Tibial nerve (tissue), 4 donors: Measurements from ENCODE around the gene CD300LF. TPM values are rescaled to one million over a fixed set of nuclear protein-coding genes. Genes with fewer than 3 reads are reported as not detected.

Experiments used
- DNase-seq, 2 donors: peaks; one replicate each; pipeline ENCODE4 v3.0.0-alpha.2; 2019; ENCODE audit warnings: low spot score in 2 of 2
- H3K27ac ChIP-seq, 4 donors: fragments of 200-600 bp; sonication (generic) in 3 of 4; one replicate each; pipeline ENCODE4 v1.5.1; 2017 to 2019; ENCODE audit warnings: mild to moderate bottlenecking in 1 of 4
- H3K27me3 ChIP-seq, 2 donors: fragments of 200-600 bp; sonication (generic) in 1 of 2; one replicate each; pipeline versions ENCODE4 v1.5.1 to v1.6.0; 2017 to 2019
- H3K36me3 ChIP-seq, 3 donors: fragments of 200-600 bp; sonication (generic); one replicate each; pipeline ENCODE4 v1.5.1; 2018 to 2019
- H3K4me1 ChIP-seq, 4 donors: fragments of 200-600 bp; sonication (generic) in 3 of 4; one replicate each; pipeline ENCODE4 v1.5.1; 2017 to 2019
- H3K4me3 ChIP-seq, 4 donors: fragments of 200-600 bp; sonication (generic) in 3 of 4; one replicate each; pipeline ENCODE4 v1.5.1; 2017 to 2019; ENCODE audit warnings: mild to moderate bottlenecking in 1 of 4, moderate library complexity in 1 of 4
- H3K9me3 ChIP-seq, 4 donors: fragments of 200-600 bp; sonication (generic) in 3 of 4; one replicate each; pipeline ENCODE4 v1.5.1; 2017 to 2019
- EP300 ChIP-seq, 2 donors: sonication (generic); formaldehyde crosslinking; IDR thresholded peaks; one replicate each; pipeline ENCODE4 v1.6.1; 2017; ENCODE audit warnings: antibody characterized with exemption in 2 of 2, mild to moderate bottlenecking in 1 of 2
- POLR2A ChIP-seq, 2 donors: fragments of 450-650 bp; IDR thresholded peaks; one replicate each; pipeline ENCODE4 v1.6.1; 2017; ENCODE audit warnings: antibody characterized with exemption in 2 of 2, mild to moderate bottlenecking in 2 of 2, moderate library complexity in 2 of 2
- WGBS, 2 donors: methylation state at CpG; one replicate each; pipeline ENCODE4 v1.1.5; 2018; 5-methylcytosine and 5-hydroxymethylcytosine counted together
- total RNA-seq, 4 donors: library from RNA; depleted of rRNA; stranded (reverse); fragments of >200 nt; gene quantifications; one replicate each; pipeline ENCODE4 v1.1.0, GENCODE V29; 2016
- TF ChIP-seq, protein P1 (sequence below), 5 experiments: fragments of 200-600 bp in 3 of 5; fragments of 450-650 bp in 2 of 5; sonication (generic) in 3 of 5; IDR thresholded peaks; one replicate each; pipeline ENCODE4 v1.5.1; 2016 to 2019; ENCODE audit warnings: antibody characterized with exemption in 5 of 5, mild to moderate bottlenecking in 3 of 5, moderate library complexity in 2 of 5

CD300LF gene
- total RNA-seq, 4 donors from 2014 or later = 2.1 TPM; not detected in 3

DNA sequence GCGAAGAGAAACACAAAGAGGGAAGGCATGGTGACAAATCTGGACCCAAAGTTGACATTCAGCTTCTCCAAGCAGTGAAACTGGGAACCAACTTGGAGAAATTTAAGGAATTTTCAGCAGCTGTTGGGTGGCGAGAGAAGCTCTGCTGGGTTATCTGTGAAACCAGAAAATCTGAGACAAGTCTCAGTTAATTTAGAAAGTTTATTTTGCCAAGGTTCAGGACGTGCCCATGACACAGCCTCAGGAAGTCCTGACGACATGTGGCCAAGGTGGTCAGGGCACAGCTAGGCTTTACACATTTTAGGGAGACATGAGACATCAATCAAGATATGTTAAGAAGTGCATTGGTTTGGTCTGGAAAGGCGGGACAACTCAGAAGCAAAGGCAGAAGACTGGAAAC lies 11.2 kb upstream of the CD300LF start:
- peaks cover 0 to 6% of the 10 kb centered on the region in 2 donors for H3K27me3 ChIP-seq
- no peaks in the 10 kb centered on the region for H3K4me1 ChIP-seq
- H3K4me3 ChIP-seq = no peak overlapping the region
- DNase-seq = no peak
- peaks cover 0 to 8% (median 0%) of the 10 kb centered on the region in 4 donors for H3K9me3 ChIP-seq
- 73 to 80% methylated on average over 5 of the region's 5 CpGs for WGBS, 2 donors
- TF ChIP-seq, protein P1, sequence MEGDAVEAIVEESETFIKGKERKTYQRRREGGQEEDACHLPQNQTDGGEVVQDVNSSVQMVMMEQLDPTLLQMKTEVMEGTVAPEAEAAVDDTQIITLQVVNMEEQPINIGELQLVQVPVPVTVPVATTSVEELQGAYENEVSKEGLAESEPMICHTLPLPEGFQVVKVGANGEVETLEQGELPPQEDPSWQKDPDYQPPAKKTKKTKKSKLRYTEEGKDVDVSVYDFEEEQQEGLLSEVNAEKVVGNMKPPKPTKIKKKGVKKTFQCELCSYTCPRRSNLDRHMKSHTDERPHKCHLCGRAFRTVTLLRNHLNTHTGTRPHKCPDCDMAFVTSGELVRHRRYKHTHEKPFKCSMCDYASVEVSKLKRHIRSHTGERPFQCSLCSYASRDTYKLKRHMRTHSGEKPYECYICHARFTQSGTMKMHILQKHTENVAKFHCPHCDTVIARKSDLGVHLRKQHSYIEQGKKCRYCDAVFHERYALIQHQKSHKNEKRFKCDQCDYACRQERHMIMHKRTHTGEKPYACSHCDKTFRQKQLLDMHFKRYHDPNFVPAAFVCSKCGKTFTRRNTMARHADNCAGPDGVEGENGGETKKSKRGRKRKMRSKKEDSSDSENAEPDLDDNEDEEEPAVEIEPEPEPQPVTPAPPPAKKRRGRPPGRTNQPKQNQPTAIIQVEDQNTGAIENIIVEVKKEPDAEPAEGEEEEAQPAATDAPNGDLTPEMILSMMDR (IDR thresholded peaks at IDR 0.05) = no peak
- TF ChIP-seq POLR2A (IDR thresholded peaks at IDR 0.05) (no peak), EP300 (IDR thresholded peaks at IDR 0.05) (no peak)
- H3K36me3 ChIP-seq = no peaks in the 10 kb centered on the region
- H3K27ac ChIP-seq = no peak overlapping the region

DNA sequence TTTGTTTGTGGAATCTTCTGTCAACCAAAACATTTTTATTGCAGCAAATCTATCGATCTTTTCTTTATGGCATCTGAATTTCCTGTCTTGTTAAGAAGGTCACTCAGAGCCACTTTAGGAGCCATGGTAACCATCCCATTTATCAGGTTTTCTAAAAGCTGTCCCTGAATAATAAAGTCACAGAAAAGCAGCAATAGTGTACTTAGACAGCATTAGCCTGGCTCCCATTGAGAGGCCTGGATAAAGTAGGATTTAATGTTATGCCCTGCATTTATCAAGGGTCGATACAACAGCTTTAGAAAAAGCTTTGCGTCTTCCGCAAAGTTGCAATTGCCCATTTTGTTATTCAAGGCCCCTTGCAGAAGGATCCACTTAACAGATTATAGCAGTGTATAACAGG lies 10.1 kb upstream of the CD300LF start:
- Histone ChIP-seq H3K9me3 (peaks cover 0 to 8% (median 0%) of the 10 kb centered on the region in 4 donors), H3K36me3 (no peaks in the 10 kb centered on the region)

DNA sequence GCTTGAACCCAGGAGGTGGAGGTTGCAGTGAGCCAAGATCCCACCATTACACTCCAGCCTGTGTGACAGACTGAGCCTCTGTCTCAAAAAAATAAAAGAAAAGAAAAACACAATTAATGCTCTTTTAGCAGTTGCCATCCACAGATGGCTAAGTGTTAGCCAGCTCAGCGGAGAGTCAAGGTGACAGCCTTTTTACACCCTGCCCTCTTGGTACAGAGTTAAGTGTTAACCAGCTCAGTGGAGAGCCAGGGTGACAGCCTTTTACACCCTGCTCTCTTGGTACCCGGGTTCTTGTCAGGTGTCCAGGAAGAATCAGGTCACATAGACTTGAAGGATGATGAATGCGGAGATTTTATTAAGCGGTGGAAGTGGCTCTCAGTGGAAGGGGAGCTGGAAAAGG lies 7.8 kb upstream of the CD300LF start:
- 94 to 96% methylated on average over 4 of the region's 4 CpGs for WGBS, 2 donors
- Histone ChIP-seq H3K27ac (no peak overlapping the region), H3K36me3 (no peaks in the 10 kb centered on the region), H3K9me3 (peaks cover 0 to 8% (median 0%) of the 10 kb centered on the region in 4 donors), H3K27me3 (peaks cover 0 to 6% of the 10 kb centered on the region in 2 donors), H3K4me3 (no peak overlapping the region), H3K4me1 (no peaks in the 10 kb centered on the region)
- DNase-seq = no peak
- TF ChIP-seq POLR2A (IDR thresholded peaks at IDR 0.05) = no peak

More for the DNA sequence above, 10.1 kb upstream of the CD300LF start:
- WGBS, 2 donors = 82 to 87% methylated on average over 4 of the region's 4 CpGs
- H3K4me1 ChIP-seq = no peaks in the 10 kb centered on the region
- H3K4me3 ChIP-seq = no peak overlapping the region
- peaks cover 0 to 6% of the 10 kb centered on the region in 2 donors for H3K27me3 ChIP-seq
- H3K27ac ChIP-seq = no peak overlapping the region
- TF ChIP-seq EP300 (IDR thresholded peaks at IDR 0.05) (no peak), POLR2A (IDR thresholded peaks at IDR 0.05) (no peak)
- TF ChIP-seq, protein P1 (IDR thresholded peaks at IDR 0.05) = no peak
- no peak for DNase-seq

DNA sequence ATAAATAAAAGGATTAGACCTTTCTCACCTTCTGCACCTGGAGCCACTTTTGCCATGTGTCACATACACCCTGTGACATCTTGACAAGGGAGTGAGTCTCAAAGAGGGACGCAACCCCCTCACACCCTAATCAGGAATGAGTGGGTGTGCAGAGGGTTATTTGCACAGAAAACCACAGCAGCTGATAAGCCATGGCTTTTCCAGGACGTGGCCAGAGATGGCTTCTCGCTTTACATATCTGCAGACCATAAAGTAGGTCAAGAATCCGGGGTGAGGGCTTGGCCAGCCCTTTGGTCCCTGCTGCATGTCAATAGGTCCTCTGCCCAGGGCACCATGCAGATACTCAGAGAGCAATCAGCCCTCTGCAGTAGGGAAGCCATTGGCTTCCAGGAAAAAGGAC lies 2.4 kb upstream of the CD300LF start:
- no peak for TF ChIP-seq EP300 (IDR thresholded peaks at IDR 0.05)
- no peak for TF ChIP-seq POLR2A (IDR thresholded peaks at IDR 0.05)
- TF ChIP-seq, protein P1 (IDR thresholded peaks at IDR 0.05) = no peak
- Histone ChIP-seq H3K4me1 (no peaks in the 10 kb centered on the region), H3K27me3 (no peaks in the 10 kb centered on the region), H3K9me3 (no peaks in the 10 kb centered on the region), H3K36me3 (no peaks in the 10 kb centered on the region), H3K27ac (no peak overlapping the region), H3K4me3 (no peak overlapping the region)
- WGBS, 2 donors = 40 to 45% methylated on average over 4 of the region's 4 CpGs
- no peak for DNase-seq

DNA sequence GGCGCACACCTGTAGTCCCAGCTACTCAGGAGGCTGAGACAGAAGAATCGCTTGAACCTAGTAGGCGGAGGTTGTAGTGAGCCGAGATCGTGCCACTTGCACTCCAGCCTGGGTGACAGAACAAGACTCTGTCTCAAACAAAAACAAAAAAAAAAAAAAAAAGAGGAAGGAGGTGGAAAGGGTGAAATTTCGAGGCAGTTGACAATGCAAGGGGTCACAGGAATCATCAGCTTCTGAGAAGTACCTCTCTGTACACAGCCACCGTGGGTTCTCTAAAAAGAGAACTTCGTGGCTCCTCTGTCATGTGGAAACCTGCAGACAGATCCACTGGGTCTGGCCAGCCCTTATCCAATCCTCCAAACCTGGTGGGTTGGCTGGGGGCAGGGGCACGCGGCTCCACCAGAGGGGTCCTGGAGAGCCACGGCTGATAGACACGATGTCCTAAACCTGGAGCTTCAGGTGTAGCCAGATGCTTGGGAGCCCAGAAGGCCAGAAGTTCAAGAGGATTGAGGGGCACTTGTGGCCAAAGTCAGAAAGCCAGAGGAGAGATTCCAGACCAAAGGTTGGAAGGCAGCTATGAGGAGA lies 540 bp upstream of the CD300LF start:
- H3K4me1 ChIP-seq = no peaks in the 10 kb centered on the region
- no peaks in the 10 kb centered on the region for H3K27me3 ChIP-seq
- no peaks in the 10 kb centered on the region for H3K9me3 ChIP-seq
- 72 to 83% methylated on average over 12 of the region's 12 CpGs for WGBS, 2 donors
- no peak overlapping the region for H3K27ac ChIP-seq
- no peak for DNase-seq
- H3K4me3 ChIP-seq = no peak overlapping the region
- TF ChIP-seq EP300 (IDR thresholded peaks at IDR 0.05) (no peak), POLR2A (IDR thresholded peaks at IDR 0.05) (no peak)
- TF ChIP-seq, protein P1 (IDR thresholded peaks at IDR 0.05) = no peak
- no peaks in the 10 kb centered on the region for H3K36me3 ChIP-seq
